Neural progenitor cell (in vitro differentiated cells): Measurements from ENCODE around the gene IQSEC1. TPM values are rescaled to one million over a fixed set of nuclear protein-coding genes. Genes with fewer than 3 reads are reported as not detected.

Experiments used
- DNase-seq: peaks from one replicate; pipeline ENCODE4 v3.0.0-alpha.2; 2016; ENCODE audit warnings: low spot score
- H2AFZ ChIP-seq: fragments of 200-600 bp; sonication (generic); replicated peaks from 2 replicates; pipeline ENCODE4 v1.6.1; 2016; ENCODE audit warnings: antibody characterized with exemption
- H3F3A ChIP-seq: fragments of 200-600 bp; sonication (generic); 2 replicates; pipeline ENCODE4 v1.6.1; 2016; ENCODE audit warnings: antibody characterized with exemption, low read depth
- H3K27ac ChIP-seq: fragments of 200-600 bp; sonication (generic); 2 replicates; pipeline ENCODE4 v1.5.1; 2016; ENCODE audit warnings: mild to moderate bottlenecking
- H3K27me3 ChIP-seq: fragments of 200-600 bp; sonication (generic); 2 replicates; pipeline ENCODE4 v1.6.1; 2016; ENCODE audit warnings: mild to moderate bottlenecking, moderate library complexity
- H3K36me3 ChIP-seq: fragments of 200-600 bp; sonication (generic); 2 replicates; pipeline ENCODE4 v1.5.1; 2016
- H3K4me1 ChIP-seq: fragments of 200-600 bp; sonication (generic); 2 replicates; pipeline ENCODE4 v1.6.1; 2016; ENCODE audit warnings: mixed run types
- H3K4me2 ChIP-seq: fragments of 200-600 bp; sonication (generic); 2 replicates; pipeline ENCODE4 v1.6.1; 2016
- H3K4me3 ChIP-seq: fragments of 200-600 bp; sonication (generic); 2 replicates; pipeline ENCODE4 v1.5.1; 2016
- H3K79me2 ChIP-seq: fragments of 200-600 bp; sonication (generic); 2 replicates; pipeline ENCODE4 v1.6.1; 2016; ENCODE audit warnings: low read depth
- H3K9ac ChIP-seq: fragments of 200-600 bp; sonication (generic); 2 replicates; pipeline ENCODE4 v1.6.1; 2016
- H3K9me3 ChIP-seq: fragments of 200-600 bp; sonication (generic); 2 replicates; pipeline ENCODE4 v1.5.1; 2016; ENCODE audit warnings: low read depth
- H4K20me1 ChIP-seq: fragments of 200-600 bp; sonication (generic); 2 replicates; pipeline ENCODE4 v1.6.1; 2016; ENCODE audit warnings: low read depth
- H3K27ac Mint-ChIP-seq: 3 replicates; pipeline ENCODE4 v1.8.0; 2021; ENCODE audit warnings: mixed read lengths
- H3K27me3 Mint-ChIP-seq: 2 replicates; pipeline ENCODE4 v1.8.0; 2022; ENCODE audit warnings: low read depth, mild to moderate bottlenecking, inconsistent platforms, moderate library complexity, mixed read lengths; ENCODE audit not compliant: insufficient read depth
- H3K36me3 Mint-ChIP-seq: 3 replicates; pipeline ENCODE4 v1.8.0; 2021; ENCODE audit warnings: mixed read lengths
- H3K4me1 Mint-ChIP-seq: 3 replicates; pipeline ENCODE4 v1.8.0; 2021; ENCODE audit warnings: mixed read lengths
- H3K4me3 Mint-ChIP-seq: 3 replicates; pipeline ENCODE4 v1.8.0; 2021; ENCODE audit warnings: mild to moderate bottlenecking, moderate library complexity, mixed read lengths
- H3K9me3 Mint-ChIP-seq: 3 replicates; pipeline ENCODE4 v1.8.0; 2020; ENCODE audit warnings: mixed read lengths
- EZH2 ChIP-seq: fragments of 200-600 bp; sonication (generic); IDR thresholded peaks from 2 replicates; pipeline ENCODE4 v1.6.1; 2017; ENCODE audit warnings: antibody characterized with exemption, mild to moderate bottlenecking, moderate library complexity
- EZH2phosphoT487 ChIP-seq: fragments of 200-600 bp; sonication (generic); IDR thresholded peaks from 2 replicates; pipeline ENCODE4 v1.6.1; 2017; ENCODE audit warnings: antibody characterized with exemption
- total RNA-seq: library from RNA; depleted of rRNA; stranded (reverse); fragments of >200 nt; gene quantifications from 2 replicates; pipeline ENCODE4 v1.2.3, GENCODE V29; 2015; ENCODE audit warnings: low replicate concordance
- TF ChIP-seq, protein P1 (sequence below): fragments of 200-600 bp; sonication (generic); IDR thresholded peaks from 2 replicates; pipeline ENCODE4 v1.5.1; 2017; ENCODE audit warnings: antibody characterized with exemption, mild to moderate bottlenecking

Gene IQSEC1
- total RNA-seq, 1 donor from 2014 or later, result 8.9 TPM

DNA sequence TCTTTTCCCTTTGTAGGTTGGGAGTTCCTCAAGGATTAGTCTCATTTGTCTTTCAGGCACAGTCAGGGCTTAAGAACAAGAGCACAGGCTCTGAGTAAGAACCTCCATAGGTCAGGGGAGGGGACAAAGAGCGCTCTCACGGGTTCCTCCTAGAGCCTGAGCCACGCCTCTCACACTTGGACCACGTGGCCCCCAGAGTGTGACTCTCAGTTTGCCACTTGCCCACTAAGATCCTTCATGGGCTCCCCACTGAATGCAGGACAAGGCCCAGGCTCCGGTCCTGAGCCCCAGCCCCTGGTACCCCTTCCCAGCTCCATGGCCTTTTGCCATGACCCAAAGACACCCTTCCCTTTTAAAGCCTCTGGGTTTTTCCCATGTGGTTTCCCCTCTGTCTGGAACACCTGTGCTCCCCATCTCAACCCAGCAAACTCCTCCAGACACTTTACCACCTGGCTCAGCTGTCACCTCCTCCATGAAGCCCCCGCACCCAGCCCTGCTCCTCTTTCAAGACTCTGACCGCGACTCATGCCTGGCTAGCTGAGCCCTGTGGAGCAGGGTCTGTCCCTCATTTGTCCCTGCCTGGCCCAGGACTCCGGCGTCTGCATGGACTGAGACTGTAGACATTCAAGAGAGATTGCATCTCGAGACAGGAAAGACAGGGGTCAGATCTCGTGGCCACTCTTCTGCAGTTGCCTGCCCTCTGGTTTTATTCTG lies 32.7 kb downstream of the IQSEC1 start:
- H3K4me2 ChIP-seq, result no peak overlapping the region
- no peak overlapping the region for H2AFZ ChIP-seq
- Mint-ChIP-seq H3K27ac (peak overlapping the region; percentile 98), H3K9me3 (no peaks in the 10 kb centered on the region), H3K36me3 (no peaks in the 10 kb centered on the region), H3K4me3 (peak overlapping the region; percentile 60), H3K4me1 (peaks cover 72% of the 10 kb centered on the region), H3K27me3 (peaks cover 2% of the 10 kb centered on the region)
- no peak for TF ChIP-seq EZH2phosphoT487
- TF ChIP-seq, protein P1, sequence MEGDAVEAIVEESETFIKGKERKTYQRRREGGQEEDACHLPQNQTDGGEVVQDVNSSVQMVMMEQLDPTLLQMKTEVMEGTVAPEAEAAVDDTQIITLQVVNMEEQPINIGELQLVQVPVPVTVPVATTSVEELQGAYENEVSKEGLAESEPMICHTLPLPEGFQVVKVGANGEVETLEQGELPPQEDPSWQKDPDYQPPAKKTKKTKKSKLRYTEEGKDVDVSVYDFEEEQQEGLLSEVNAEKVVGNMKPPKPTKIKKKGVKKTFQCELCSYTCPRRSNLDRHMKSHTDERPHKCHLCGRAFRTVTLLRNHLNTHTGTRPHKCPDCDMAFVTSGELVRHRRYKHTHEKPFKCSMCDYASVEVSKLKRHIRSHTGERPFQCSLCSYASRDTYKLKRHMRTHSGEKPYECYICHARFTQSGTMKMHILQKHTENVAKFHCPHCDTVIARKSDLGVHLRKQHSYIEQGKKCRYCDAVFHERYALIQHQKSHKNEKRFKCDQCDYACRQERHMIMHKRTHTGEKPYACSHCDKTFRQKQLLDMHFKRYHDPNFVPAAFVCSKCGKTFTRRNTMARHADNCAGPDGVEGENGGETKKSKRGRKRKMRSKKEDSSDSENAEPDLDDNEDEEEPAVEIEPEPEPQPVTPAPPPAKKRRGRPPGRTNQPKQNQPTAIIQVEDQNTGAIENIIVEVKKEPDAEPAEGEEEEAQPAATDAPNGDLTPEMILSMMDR, result no peak
- TF ChIP-seq EZH2, result no peak
- H3K9me3 ChIP-seq, result no peaks in the 10 kb centered on the region
- H3K27ac ChIP-seq, result no peak overlapping the region
- peaks cover 15% of the 10 kb centered on the region for H4K20me1 ChIP-seq
- no peaks in the 10 kb centered on the region for H3K79me2 ChIP-seq
- H3K27me3 ChIP-seq, result no peaks in the 10 kb centered on the region
- peaks cover 50% of the 10 kb centered on the region for H3F3A ChIP-seq
- no peak overlapping the region for H3K4me3 ChIP-seq
- H3K4me1 ChIP-seq, result peaks cover 70% of the 10 kb centered on the region
- no peak overlapping the region for H3K9ac ChIP-seq
- DNase-seq, result peak; percentile 92
- no peaks in the 10 kb centered on the region for H3K36me3 ChIP-seq

DNA sequence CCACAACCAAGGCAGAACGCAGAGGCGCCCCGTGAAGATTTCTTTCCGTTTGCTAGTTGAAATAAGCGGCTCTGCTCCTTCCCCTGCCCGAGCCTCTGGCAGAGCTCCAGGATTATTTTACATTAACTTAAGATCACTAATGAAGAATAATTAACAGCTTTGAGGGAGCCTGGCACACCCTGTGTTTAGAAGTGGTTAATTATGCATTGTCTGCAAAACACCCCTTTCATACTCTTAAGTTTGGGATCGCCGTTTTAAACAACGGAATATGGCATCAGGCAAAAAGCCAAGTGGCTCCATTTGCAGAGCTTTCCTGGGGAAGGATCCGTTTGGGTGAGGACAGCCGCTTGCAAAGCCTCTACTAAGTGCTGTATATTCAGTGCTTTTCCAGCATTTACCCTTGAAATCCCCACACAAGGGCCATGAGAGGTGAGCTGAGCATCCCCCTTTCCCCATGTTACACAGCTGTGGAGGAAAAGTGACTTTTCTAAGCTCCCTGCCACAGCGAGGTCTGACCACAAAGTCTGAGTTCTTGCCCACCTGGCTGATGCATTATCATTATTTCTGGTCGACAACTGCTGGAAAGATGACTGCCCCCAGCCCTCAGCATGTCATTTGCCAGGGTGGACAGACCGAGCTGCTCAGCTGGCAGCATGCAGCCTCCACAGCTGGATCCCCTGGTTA lies 33.9 kb downstream of the IQSEC1 start:
- H2AFZ ChIP-seq, result no peak overlapping the region
- H3K4me1 ChIP-seq, result peaks cover 61% of the 10 kb centered on the region
- no peak overlapping the region for H3K27ac Mint-ChIP-seq
- no peak overlapping the region for H3K9ac ChIP-seq
- H3K4me2 ChIP-seq, result peak overlapping the region; percentile 50
- TF ChIP-seq, protein P1, result no peak
- no peak for TF ChIP-seq EZH2
- no peak for TF ChIP-seq EZH2phosphoT487
- peaks cover 2% of the 10 kb centered on the region for H3K27me3 Mint-ChIP-seq
- H3K4me3 ChIP-seq, result no peak overlapping the region
- H3K79me2 ChIP-seq, result no peaks in the 10 kb centered on the region
- peaks cover 60% of the 10 kb centered on the region for H3K4me1 Mint-ChIP-seq
- no peak overlapping the region for H3K27ac ChIP-seq
- H3K9me3 ChIP-seq, result no peaks in the 10 kb centered on the region
- H3K36me3 Mint-ChIP-seq, result no peaks in the 10 kb centered on the region
- H4K20me1 ChIP-seq, result peaks cover 15% of the 10 kb centered on the region
- no peaks in the 10 kb centered on the region for H3K36me3 ChIP-seq
- H3K27me3 ChIP-seq, result no peaks in the 10 kb centered on the region
- DNase-seq, result no peak
- H3F3A ChIP-seq, result peaks cover 49% of the 10 kb centered on the region
- no peaks in the 10 kb centered on the region for H3K9me3 Mint-ChIP-seq
- H3K4me3 Mint-ChIP-seq, result no peak overlapping the region

GRCh38 chr3:13037458-13038117 lies 35.6 kb downstream of the IQSEC1 start:
- no peak for DNase-seq
- Histone ChIP-seq H3K4me2 (no peak overlapping the region), H3K4me3 (no peak overlapping the region), H3K79me2 (no peaks in the 10 kb centered on the region), H3K9me3 (no peaks in the 10 kb centered on the region), H2AFZ (no peak overlapping the region), H3F3A (peaks cover 33% of the 10 kb centered on the region), H3K27me3 (no peaks in the 10 kb centered on the region), H3K36me3 (no peaks in the 10 kb centered on the region), H3K9ac (no peak overlapping the region), H3K27ac (no peak overlapping the region), H4K20me1 (peaks cover 12% of the 10 kb centered on the region), H3K4me1 (peaks cover 43% of the 10 kb centered on the region)
- peaks cover 47% of the 10 kb centered on the region for H3K4me1 Mint-ChIP-seq
- H3K36me3 Mint-ChIP-seq, result no peaks in the 10 kb centered on the region
- H3K4me3 Mint-ChIP-seq, result no peak overlapping the region
- H3K27me3 Mint-ChIP-seq, result peaks cover 2% of the 10 kb centered on the region
- no peak overlapping the region for H3K27ac Mint-ChIP-seq
- TF ChIP-seq EZH2, result no peak
- TF ChIP-seq, protein P1, result no peak
- no peak for TF ChIP-seq EZH2phosphoT487
- H3K9me3 Mint-ChIP-seq, result no peaks in the 10 kb centered on the region
